Glomerular visceral epithelial cell (primary cell): ENCODE data around the gene SURF1.
"Not testable (repeated sequence)": the region's sequence is repeated elsewhere in the genome, so short reads cannot be mapped to it uniquely, and the experiment has no call there.

Source experiments
- DNase-seq: peaks from one replicate; pipeline ENCODE4 v3.0.0-alpha.2; 2016; ENCODE audit errors: extremely low spot score

SURF1 gene

GRCh38 chr9:133323211-133323610, 33.1 kb downstream of the SURF1 start:
- DNase-seq: no peak

- no peak for DNase-seq
Observed at GRCh38 chr9:133322701-133323100, 33.6 kb downstream of the SURF1 start.

- no peak for DNase-seq
Observed at GRCh38 chr9:133321411-133321935, 34.8 kb downstream of the SURF1 start.

- DNase-seq: no peak
Observed at GRCh38 chr9:133320421-133320881, 35.8 kb downstream of the SURF1 start.

GRCh38 chr9:133317551-133317950, 38.7 kb downstream of the SURF1 start:
- not testable (repeated sequence) for DNase-seq

GRCh38 chr9:133315997-133316396, 40.3 kb downstream of the SURF1 start:
- DNase-seq: no peak

GRCh38 chr9:133309608-133310007, 46.7 kb downstream of the SURF1 start:
- DNase-seq: no peak

- no peak for DNase-seq
Observed at GRCh38 chr9:133307301-133307700, 49.0 kb downstream of the SURF1 start.

GRCh38 chr9:133306242-133307204, 49.8 kb downstream of the SURF1 start:
- no peak for DNase-seq

GRCh38 chr9:133305731-133306130, 50.6 kb downstream of the SURF1 start:
- no peak for DNase-seq

GRCh38 chr9:133304477-133305377, 51.6 kb downstream of the SURF1 start:
- DNase-seq: no peak

GRCh38 chr9:133304158-133304470, 52.2 kb downstream of the SURF1 start:
- no peak for DNase-seq

- no peak for DNase-seq
Observed at GRCh38 chr9:133303266-133304157, 52.8 kb downstream of the SURF1 start.
